DMS79 treated with DMSO at 0.1 percent for 48 hours (cell line): ENCODE results near the gene PHF21B.

Source experiments
- DNase-seq: peaks from one replicate; lab custom pipeline; 2025; lab: John Stamatoyannopoulos, UW

The PHF21B gene

DNA sequence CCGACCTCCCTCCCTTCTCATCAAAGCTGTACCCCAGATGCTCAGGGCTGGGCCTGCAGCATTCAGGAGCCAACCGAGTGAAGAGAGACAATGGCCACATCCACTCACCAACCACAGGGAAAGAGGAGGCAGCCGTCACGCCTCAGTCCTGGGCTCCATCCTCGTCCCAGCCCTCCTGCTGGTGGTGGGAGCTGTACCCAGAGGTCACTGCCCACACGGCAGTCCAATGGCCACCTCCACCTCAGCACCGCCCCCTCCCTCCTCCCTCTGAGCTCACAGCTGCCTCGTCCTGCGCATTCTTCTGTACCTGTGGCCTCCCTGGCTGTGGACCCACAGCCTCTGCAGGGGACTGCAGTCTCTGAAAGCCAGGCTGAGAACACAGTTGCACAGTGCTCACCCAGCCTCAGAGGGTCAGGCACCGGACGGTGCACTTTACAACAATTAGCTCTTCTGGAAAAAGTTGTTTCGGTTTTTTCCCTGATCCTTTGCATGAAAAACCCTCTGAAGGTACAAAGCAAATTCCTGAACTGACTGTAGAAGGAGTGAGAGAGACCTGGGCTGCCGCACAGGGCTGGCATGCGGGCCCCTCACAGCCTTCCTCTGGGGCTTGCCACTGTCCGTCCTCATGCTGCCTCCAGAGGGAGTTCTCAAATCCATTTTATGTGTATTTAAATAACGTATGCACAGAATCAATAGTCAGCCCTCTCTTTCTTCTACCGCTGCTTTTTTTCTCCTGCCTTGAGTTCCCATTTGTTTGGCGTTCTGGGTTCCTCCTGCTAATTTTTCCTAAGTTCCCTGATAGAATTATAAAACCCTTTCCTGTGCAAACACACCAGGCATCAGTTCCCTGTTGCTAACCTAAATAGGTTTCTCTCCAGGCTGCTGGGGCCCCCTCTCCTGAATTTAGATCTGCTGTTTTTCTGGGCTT, 52.7 kb downstream of the PHF21B start:
- DNase-seq: no peak

DNA sequence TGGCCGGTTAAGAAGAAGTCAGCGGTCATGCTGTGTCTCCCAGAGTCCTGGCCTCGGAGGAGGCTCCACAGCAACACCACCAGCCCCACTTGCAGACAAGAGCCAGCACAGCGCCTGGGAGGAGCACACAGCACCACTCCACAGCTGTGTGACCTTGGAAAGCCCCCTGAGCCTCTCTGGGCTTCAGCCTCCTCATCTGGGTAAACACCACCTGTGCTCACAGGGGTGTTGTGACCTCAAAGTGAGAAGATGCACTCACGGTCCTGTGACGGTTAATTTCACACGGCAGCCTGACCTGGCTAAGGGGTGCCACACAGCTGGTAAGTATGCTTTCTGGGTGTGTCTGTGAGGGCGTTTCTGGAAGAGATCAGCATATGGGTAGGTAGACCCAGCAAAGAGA, 54.7 kb downstream of the PHF21B start:
- no peak for DNase-seq

DNA sequence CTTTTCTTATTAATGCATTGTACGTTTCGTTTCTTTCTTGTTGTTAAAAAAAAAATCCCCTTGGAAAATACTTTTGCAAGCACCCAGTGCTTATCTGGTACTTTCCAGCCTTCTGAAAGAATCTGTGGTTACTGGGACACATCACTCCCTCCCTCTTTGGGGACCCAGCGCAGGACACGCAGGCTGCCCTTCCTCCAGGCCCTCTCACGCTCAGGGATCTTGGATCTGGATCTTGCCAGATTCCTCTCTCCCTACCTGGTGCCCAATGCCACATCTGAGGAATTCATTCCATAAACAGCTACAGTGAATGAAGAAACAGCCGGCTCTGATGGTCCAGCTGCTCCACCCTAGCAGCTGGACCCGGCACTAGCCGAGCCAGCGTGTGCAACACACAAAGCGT, 55.7 kb downstream of the PHF21B start:
- DNase-seq: no peak

DNA sequence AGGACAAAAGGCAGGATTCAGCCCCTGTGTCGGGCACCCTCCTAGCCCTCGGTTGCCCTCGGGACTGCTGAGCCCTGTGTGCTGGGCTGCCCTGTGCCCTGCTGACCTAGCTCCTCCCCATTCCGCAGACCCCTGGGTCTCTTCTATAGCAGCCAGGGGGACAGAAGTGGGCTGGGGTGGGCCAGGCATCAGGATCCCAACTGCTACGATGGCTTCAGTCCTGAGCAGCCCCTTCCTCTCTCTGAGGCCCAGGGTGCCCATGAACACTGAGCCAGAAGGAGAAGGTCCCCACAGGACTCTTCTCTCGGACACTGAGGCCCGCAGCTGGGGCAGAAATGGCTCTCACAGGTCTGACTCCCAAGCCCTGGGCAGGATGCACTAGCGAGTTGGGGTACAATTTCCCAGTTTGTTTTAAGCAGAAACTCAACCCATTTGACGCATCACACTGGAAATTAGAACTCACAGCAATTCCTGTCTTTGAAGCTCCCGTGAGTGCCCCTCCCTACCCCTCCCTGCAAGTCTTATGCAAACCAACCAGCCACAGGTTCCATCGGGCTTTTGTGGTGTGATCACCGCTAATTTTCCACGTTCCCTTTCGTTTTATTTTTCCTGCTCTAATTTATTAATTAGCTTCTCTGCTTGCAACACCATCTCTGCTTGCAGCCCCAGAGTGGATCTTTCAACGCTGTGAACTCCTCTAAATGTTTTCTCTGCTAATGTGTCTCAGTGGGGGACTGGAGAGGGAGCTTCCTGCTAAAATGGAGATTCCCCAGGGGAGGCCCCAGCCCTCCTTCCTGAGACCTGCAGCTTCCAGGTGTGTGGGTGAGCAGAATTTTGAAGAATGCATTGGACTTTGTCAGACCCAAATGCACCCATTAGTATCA, 56.7 kb downstream of the PHF21B start:
- no peak for DNase-seq

DNA sequence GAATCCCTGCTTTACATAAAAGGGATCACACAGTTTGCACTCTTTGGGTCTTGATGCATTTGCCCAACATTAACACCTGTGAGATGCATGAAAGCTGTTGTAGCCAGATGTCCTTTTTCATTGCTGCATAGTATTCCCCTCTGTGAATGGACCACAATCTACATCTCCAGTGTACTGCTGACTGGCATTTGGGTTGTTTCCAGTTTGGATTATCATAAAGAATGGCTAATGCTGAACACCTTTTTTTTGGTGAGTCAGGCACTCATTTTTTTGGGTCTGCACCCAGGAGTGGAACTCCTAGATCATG, 58.3 kb downstream of the PHF21B start:
- DNase-seq: no peak

DNA sequence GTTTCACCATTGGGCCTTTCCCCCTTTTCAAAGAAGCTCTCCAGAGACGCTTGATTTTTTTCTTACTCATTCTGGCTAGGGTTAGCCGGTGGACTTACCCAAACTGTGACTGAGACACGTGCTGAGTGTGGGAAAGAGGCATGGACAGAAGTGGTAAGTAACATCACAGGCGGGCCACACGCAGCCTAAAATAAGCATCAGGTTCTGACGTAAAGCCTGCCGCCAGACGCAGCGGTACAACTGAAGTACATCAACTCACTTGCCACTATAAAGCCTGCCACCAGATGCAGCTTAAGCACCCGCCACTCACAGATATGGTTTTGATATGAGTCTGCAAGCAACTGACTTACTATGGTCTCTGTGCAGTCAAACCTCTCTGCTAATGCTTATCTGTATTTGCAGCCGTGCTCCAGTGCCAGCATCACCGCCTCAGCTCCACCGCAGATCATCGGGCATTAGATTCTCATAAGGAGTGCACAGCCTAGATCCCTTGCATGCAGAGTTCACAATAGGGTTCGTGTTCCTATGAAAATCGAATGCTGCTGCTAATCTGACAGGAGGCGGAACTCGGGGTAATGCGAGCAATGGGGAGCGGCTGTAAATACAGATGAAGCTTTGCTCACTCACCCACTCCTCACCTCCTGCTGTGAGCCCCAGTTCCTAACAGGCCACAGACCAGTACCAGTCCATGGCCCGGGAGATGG, 58.8 kb downstream of the PHF21B start:
- no peak for DNase-seq

DNA sequence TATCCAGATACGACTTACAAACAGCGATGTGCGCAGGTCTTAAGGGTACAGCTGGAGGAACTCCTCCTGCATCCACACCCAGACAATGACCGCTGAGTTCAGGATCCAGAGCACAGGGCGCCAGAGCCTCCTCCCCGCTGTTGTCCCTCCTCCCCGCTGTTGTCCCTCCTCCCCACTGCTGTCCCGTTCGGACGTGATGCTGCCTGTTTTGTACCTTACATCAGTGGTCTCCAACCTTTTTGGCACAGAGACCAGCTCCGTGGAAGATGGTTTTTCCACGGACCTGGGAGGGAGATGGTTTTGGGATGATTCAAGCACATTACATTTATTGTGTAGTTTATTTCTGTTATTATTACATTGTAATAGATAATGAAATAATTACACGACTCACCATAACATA, 62.0 kb downstream of the PHF21B start:
- DNase-seq: no peak

DNA sequence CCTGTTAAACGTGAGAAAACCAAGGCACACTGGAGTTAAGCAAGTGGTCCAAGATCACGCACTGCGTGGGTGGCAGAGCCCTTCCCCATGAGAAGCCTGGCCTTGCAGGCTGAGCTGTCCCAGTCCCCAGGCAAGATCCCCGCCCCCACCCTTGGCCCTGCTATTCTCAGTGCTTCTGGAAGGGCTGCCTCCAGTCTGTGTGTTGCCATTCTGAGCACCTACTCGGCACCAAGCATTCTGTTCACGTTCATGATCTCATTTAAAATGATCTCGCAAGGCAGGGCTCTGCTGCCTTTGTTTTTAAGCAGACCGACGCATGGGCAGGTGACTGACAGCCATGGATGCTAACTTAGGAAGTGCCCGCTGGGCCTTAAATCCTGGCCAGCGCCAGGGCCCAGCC, 62.8 kb downstream of the PHF21B start:
- no peak for DNase-seq

DNA sequence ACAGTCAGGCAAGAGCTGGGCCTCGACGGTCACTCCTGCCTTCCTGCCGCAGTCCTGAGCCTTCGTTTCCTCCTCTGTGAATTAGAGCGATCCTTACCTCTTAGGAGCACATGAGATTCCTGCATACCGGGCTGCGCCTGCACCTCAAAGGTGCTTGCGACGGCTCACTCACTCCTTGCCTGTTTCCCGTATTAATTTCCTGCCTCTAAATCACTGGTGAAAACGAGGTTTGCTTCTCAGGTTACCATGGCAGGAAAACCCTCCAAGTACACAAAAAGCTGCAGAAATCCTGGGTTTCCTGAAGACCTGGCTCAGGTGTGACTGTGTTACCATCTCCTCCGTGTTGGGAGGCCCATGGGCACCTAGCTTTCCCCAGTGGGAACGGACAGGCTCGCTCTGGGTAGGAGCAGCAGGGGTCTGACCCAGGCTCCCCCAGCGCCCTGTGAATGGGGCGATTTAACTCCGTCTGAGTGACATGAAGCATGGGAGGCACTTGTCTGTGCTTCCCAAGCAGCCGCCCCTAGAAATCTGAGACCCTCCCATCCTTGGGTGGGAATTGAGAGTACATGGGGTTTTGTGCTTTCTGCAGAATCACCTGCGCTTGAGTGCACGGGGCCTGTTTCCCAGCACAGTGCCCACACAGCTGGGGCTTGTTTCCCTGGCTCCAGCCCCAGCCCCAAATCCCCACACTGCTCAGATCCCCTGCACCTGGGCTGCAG, 64.8 kb downstream of the PHF21B start:
- no peak for DNase-seq

DNA sequence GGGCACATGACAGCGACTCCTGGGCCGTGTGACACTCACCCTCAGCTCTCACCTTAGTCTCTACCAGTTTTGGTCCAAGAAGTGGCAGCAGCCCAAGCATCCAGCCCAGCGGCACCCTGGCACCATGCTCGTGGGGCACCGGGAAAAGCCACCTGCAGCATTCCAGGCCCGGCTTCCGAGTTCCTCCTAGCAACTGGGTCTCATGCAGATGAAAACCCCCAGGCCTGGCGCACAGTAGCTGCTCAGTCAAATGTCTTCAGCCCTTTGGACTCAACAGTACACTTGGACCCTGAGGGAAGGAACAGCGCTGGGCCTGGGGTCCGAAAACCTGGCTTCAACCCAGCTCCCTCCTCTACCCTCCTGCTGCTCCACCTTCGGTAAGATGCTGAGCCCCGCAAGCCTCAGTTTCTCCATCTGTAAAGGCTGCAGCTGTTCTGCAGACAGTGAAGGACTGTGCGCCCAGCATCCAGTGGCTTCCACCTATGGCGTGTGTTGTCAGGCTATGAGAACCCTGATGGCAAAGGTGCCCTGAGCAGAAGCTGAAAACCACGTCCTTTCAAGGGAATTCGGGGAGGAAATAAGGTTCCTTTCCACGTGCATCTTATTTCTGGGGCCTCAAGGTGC, 66.0 kb downstream of the PHF21B start:
- no peak for DNase-seq

DNA sequence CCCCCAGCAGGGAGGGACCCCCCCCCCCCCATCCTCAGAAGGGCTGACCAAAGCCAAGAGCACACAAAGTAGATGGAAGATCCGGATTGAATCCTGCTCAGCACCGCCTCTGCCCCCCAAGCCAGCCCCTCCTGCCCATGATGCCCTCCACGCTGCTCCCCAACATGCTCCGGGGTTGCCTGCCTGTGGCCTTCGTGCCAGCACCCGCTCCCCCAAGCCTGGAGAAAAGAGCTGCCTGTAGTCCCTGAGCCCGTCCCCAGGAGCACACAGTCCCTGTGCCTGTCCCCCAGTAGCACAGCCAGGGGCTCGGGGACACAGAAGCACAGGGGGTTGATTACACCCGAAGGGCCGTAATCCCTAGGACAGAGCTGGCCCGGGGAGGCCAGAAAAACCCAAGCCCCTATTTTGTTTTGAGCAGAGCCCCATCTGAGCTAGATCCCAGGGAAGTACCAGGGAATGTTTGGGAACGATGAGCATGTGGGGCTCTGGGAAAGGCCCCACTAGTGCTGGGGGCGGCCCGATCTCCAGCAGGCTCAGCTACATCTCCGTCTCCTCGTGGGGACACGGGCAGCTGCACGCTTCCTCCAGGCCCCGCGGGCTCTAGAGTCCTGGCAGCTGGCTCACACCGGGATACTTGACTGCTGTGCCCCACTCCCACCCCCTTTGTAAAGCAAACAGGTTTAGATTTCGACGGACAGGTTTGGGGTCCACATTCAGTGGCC, 66.7 kb downstream of the PHF21B start:
- DNase-seq: no peak

DNA sequence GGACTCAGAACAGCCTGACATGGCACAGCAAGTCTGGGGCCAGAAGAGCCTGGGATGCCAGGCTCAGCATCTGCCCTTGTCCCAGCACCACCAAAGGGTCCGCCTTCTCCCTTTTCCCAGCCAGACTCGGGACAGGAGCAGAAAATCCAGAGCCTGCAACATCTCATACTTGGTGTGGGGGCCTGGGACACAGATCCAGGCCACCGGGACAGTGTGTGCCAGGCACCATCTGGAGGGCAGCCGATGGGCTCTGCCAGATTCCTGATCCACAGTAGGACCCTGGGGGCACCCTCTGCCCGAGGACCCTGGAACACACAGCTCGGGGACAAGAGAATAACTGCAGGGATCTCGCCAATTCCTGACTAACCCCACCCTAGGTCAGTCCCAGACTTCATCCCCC, 67.7 kb downstream of the PHF21B start:
- no peak for DNase-seq

DNA sequence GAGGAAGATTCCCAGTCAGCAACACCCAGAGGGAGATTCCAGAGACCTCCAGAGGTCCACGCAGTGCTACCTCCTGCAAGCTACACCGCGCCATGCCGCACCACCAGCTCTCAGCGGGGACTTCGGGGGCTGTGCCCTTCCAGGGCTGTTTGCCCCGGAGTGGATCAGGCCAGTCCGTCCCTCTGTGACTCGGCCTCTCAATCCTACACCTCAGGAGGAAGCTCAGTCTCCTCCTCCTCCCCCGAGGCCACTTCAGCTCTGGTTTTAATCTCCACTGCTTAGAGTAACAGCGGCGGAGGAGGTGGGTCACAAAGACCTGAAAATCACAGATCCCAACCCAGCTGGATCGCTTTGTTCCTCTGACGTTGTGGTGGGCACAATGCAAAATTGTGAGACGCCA, 68.6 kb downstream of the PHF21B start:
- no peak for DNase-seq

DNA sequence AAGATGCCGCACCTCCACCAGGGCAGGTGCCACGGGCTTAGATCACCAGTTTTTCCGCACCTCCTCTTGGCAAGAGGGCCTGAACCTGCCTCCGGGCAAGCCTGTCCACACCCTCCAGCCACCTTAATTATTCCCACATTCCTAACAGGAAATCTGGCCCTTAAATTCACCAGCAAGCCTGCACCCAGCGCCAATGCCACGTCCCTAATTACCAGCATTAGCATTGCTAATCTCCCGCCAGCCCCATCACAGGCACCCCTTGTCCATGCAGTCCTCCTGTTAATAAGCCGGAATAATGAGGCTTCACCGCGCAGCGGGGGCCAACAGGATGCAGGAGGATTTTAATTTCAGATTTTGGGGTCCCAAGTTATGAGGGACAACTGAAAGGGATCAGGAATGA, 69.7 kb downstream of the PHF21B start:
- no peak for DNase-seq

DNA sequence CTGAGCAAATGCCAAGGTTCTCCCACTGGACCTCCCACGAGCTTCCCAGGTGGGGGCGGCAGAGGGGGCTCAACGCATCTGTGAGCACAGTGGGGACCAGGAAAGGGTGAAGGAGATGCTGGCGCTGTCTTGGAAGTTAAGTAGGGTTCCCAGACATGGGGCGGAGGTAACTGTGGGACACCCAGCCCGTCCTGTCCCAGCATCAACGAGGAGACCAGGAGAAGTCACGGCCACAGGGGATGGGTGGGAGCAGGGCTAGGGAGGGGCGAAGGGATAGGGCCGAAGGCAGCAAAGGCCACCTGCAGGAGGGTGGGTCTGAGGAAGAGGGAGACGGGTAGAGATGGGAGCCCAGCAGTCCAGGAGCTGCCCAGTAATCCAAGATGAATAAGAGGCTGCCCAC, 70.4 kb downstream of the PHF21B start:
- no peak for DNase-seq

DNA sequence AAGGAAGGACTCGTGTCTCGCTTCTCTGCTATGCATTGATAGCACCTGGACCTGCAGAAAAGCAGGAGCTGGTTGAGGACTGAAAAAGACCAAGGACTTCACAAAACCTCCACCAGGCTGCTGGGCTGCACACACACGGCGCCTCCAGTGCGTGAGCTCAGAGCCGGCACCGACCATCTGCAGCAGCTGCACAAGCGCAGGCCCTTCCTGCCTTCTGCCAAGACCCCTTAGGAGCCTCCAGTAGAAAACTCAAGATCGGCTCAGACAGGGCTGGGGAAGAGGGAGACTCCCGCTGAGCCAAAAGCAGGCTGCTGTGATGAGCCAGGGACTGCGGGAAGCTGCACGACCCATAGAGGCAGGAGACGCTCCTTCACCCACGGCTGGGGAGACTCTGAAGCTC, 70.9 kb downstream of the PHF21B start:
- no peak for DNase-seq

DNA sequence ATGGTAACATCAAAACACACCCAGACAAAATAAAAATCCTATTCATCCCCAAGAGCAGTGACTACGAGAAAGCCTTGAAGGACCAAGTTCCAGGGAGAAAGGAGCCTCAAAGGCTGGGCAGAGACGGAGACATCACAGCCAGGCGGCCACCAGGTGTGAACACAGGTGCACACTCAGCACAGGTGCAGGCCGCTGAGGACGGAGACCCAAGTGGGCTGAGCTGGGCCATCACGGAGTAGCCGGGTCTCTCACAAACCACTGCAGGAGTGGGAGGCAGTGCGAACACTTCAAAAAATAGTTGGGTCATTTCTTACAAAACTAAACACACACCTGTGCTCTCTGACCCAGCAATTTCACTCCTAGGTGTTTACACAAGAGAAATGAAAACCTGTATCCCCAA, 72.6 kb downstream of the PHF21B start:
- no peak for DNase-seq

DNA sequence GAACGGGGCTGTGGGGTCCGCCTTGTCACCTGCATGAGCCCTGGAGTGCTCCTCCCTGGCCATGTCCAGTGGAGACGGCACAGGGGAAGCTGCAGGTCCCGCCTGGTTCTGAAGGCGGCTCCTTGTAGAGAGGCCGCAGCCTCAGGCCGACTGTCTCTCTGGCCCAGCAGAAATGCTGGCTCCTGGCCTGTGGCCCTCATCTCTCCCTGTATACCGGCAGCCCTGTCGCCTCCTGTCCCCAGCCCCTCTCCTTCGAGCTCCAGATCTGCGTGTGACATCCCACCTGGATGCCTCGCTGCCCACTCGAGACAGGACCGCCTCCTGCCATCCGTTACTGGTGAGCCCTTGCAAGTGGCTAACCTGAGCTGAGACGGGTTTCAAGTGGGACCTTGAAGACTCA, 73.6 kb downstream of the PHF21B start:
- no peak for DNase-seq

DNA sequence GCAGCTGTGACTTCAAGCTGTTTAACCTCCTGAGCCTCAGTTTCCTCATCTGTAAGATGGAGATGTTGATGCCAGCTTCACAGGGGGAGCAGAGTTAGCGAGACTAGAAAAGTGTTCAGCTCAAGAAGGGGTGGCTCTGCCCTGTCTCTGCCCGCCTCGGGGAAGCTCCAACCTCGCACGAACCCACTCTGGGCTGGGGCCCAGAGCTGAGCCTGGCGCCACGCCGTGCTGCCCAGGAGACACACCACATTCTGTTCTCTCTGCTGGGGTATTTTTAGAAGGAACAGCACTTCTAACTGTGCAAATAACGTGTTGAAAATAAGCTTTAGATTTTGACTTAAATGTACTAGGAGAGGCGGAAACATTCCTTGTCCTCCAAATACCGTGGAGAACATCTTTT, 74.1 kb downstream of the PHF21B start:
- DNase-seq: no peak

DNA sequence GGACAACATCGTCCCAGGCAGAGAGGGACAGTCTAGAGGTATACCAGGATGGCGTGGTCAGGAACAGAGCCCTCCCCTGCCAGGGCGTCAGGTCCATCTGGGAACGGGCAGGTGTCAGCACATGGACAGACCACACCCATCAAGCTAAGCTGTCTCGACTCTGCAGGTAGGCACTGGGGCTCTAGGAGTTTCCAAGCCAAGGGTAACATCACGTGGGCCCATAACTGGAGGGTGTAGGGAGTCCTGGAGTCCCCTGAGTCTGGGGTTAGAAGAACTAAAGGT, 75.4 kb downstream of the PHF21B start:
- no peak for DNase-seq
